Fibroblast of pulmonary artery (primary cell): ENCODE data around the gene METTL1.
A peak's percentile ranks its signal among the peaks of the same experiment; 100 is the strongest.

Experiments
- DNase-seq: peaks from one replicate; pipeline ENCODE4 v3.0.0-alpha.2; 2010; ENCODE audit warnings: low read depth
- H3K4me3 ChIP-seq: replicated peaks from 2 replicates; pipeline ENCODE4 v1.5.1; 2011; ENCODE audit warnings: low read depth, mild to moderate bottlenecking, control low read depth, low read length, moderate library complexity
- TF ChIP-seq, protein P1 (sequence below): IDR thresholded peaks from 2 replicates; pipeline ENCODE4 v1.5.1; 2011; ENCODE audit warnings: mild to moderate bottlenecking, control low read depth, low read length, inconsistent platforms; ENCODE audit errors: missing control alignments

The METTL1 gene

DNA sequence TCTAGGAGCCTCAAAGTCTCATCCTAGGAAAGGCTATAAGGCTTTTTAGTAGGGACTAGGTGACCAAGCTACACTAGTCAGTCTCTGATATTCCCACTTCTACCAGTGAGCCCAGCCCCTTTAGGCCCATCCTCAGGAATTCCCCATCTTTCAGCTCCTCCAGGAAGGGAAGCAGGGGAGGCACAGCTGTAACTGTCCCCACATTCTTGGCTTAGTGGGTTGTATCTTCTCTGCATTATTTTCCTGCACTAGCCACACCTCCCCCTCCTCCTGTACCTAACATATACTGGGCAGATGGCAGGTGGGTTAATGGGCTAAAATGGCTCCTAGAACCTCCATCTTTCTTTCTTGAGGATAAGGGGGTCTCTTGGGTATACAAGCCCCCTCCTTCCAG, 4.6 kb downstream of the METTL1 start:
- TF ChIP-seq, protein P1, sequence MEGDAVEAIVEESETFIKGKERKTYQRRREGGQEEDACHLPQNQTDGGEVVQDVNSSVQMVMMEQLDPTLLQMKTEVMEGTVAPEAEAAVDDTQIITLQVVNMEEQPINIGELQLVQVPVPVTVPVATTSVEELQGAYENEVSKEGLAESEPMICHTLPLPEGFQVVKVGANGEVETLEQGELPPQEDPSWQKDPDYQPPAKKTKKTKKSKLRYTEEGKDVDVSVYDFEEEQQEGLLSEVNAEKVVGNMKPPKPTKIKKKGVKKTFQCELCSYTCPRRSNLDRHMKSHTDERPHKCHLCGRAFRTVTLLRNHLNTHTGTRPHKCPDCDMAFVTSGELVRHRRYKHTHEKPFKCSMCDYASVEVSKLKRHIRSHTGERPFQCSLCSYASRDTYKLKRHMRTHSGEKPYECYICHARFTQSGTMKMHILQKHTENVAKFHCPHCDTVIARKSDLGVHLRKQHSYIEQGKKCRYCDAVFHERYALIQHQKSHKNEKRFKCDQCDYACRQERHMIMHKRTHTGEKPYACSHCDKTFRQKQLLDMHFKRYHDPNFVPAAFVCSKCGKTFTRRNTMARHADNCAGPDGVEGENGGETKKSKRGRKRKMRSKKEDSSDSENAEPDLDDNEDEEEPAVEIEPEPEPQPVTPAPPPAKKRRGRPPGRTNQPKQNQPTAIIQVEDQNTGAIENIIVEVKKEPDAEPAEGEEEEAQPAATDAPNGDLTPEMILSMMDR: no peak
- DNase-seq: no peak
- no peak overlapping the region for H3K4me3 ChIP-seq

DNA sequence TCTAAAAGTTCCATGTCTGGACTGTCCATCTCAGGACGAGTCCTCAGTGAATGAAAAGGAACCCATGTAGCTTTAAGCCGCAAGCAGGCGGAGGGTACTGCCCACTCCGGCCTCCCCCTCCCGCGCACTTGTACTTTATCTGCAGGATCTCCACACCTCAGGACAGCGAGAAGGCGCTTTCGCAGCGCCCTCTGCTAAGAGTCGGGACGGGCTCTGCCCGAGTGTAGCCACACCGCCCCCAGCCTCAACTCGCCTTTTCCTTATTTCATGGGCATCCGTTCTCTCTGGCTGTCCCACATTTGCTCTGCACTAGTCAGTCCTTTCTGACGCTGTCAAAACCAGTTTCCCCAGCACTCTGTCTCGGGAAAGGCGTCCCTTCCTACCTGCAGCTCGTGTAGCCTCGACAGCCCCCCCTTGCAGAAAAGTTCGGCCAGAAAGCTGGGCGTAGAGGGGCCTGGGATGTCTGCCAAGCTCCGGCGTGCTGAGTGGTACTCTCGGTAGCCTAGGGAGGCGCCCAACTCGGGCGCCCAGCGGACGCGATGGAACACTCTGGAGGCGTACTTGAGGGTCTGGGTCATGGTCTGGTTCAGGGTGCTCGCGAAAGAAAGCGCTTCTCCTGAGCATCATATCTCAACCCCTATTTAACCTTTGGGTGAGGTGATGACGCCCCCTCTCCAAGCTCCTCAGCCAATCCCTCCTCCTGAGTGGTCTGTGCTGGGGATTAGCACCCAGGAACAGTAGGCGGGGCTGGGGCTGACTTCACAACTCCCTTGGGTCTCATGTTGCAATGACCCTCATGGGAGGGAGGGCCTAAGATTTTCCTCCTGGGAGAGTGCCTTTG, 5.2 kb downstream of the METTL1 start, which contains the start of gene CYP27B1:
Gene CYP27B1 (minus strand): TSS at position 615 of the 841 bp plus-strand sequence. CDS start 37 bp downstream, at position 578.
- TF ChIP-seq, protein P1: no peak
- H3K4me3 ChIP-seq: peak within 1 kb of the TSS; percentile 37
- peak; percentile 47 for DNase-seq

DNA sequence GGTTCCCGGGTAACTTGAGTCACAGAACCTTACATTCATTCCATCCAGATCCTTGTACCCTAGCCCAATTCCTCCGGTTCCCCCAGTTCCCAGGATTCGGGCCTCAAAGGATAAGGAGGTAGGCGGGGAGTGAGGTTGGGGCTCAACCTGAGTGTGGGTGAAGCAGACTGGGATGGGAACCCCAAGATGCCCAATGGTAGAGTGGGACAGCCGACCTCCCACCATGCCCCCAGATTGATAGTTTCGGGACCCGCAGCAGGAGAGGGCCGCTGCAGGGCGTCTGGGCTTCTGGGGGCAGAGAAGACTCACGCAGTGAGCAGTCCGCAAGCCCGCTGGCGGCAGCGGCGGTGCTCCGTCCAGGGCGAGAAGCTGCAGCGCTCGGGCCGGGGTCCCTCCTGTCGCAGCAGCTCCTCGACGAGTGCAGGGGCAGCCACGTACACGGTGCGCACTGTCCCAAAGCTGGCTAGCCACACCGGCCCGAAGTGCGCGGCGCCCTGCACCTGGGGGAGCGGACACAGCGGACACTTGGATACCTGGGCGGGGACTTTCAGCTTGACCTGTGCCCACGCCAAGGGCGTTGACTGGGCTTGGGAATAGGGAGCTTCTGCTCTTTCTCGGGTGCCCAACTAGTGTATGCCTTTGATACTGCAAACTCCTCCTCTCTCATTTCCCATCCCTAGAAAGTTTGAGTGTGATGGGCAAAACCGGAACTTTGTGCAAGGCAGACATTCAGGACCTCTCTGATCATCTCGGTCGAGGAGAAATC, 6.0 kb downstream of the METTL1 start:
- TF ChIP-seq, protein P1: no peak
- DNase-seq: no peak
- H3K4me3 ChIP-seq: peak overlapping the region; percentile 37

DNA sequence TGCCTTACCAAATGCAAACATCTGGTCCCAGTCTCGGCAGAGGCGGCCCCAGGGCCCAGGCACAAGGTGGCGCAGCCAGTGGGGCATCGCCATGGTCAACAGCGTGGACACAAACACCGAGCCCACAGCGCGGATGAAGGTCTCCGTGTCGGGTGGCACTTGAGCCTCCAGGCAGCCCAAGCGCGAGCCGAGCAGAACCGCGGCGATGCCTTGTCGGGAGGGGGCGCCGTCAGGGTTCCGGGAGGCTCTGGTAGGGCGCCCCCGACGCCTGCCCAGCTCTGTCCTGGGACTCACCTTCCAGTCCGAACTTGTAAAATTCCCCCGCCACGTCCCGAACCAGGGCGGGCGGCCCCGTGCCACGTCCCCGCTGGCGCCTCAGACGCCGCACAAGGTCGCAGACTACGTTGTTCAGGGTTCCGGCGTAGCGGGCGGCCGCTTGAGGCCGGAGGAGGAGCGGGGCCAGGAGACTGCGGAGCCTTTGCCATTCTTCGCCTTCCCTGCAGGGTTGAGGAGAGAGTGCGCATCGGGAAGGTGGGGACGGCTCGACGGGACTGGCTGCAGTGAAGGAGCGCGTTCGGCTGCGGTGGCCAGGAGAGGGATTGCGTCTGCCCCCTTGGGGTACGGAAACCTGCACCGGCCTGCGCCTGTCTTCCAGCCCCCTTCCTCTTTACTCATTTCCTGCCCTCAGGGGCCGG, 6.8 kb downstream of the METTL1 start:
- H3K4me3 ChIP-seq: peak overlapping the region; percentile 29
- peak; percentile 30 for DNase-seq
- TF ChIP-seq, protein P1: peak; percentile 31

DNA sequence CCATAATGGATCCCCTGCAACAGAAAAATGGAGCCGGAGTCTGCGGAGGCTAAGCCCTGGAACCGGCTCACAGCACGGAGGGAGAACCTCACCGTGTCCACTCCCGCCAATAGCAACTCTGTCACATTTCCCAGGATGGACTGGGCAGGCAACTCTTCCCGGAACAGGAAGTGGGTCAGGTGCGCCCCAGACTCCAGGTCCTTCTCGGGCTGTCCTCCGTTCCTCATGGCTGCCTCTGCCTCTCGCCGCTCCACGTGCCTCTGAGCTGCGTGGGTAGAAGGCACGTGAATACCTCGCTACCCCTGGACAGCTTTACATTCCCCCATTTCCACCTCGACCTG, 7.3 kb downstream of the METTL1 start:
- peak overlapping the region; percentile 29 for H3K4me3 ChIP-seq
- TF ChIP-seq, protein P1: no peak
- no peak for DNase-seq

DNA sequence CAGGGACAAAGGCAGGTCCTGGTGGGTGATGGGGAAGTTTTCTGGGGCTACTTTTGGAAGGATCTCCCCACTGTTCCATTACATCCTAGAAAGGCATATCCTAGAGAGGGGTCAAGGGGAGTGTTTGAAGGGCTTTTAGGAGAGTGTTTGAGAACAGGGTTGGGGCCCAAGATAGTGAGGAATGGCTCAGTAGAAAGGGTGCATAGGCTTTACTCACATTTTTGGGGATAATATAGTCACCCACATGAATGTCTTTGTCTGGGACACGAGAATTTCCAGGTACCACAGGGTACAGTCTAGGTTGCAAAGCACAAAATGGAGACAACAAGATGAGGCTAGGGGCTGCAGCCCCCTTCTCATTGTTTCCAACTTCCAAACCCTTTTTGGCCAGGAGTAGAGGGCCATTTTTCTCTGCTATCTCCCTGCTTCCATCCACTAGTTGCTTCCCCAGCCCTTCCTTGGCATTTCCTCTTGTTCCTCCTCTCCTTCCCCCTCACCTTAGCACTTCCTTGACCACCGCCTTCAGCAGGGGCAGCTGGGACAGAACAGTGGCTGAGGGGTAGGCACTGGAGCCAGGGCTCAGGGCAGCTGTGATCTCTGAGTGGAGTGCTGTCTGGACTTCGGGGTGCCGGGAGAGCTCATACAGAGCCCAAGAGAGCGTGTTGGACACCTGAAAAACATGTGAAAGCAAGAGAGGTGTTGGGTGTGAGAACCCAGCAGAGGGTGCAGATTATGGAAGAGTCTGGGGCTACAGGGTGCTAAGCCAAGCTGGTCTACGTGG, 7.8 kb downstream of the METTL1 start:
- TF ChIP-seq, protein P1: no peak
- no peak for DNase-seq
- H3K4me3 ChIP-seq: no peak overlapping the region
